ENCODE measurements around the gene CDK6. TPM values are rescaled to one million over a fixed set of nuclear protein-coding genes. Genes with fewer than 3 reads are reported as not detected.

CDK6 gene
- total RNA-seq, 4 donors from 2014 or later: 12.9 to 32.7 (median 21.6) TPM

GRCh38 chr7:92641921-92642511, 194.4 kb downstream of the CDK6 start:
- WGBS, 2 donors (ENCODE audit: low coverage in 1 of 2): 62 to 90% methylated on average over 2 to 4 of the region's 4 CpGs
- in situ Hi-C loops (cut with MboI; ENCODE audit: low pct_ligation_motif_present in 1 of 4, low pct_unique_long_range_greater_than_20kb in 1 of 4, low sequenced_read_pairs in 3 of 4) (no loop called here), intact Hi-C loops (cut with DNase I; ENCODE audit: low total_unique reads) (no loop called here)
- H3K4me3 ChIP-seq: no peak overlapping the region
- H3K27me3 ChIP-seq: no peaks in the 10 kb centered on the region
- DNase-seq: no peak
- H3K4me1 ChIP-seq: peaks cover 2 to 42% (median 24%) of the 10 kb centered on the region in 4 donors
- H3K9me3 ChIP-seq: no peaks in the 10 kb centered on the region
- H3K36me3 ChIP-seq: no peaks in the 10 kb centered on the region
- TF ChIP-seq POLR2A (IDR thresholded peaks at IDR 0.05) (no peak), EP300 (IDR thresholded peaks at IDR 0.05; ENCODE audit: low read depth) (no peak), CTCF (IDR thresholded peaks at IDR 0.05) (no peak), POLR2AphosphoS5 (IDR thresholded peaks at IDR 0.05) (no peak)
- peak overlapping the region in 1 of 4 donors; percentile 8 for H3K27ac ChIP-seq

DNA sequence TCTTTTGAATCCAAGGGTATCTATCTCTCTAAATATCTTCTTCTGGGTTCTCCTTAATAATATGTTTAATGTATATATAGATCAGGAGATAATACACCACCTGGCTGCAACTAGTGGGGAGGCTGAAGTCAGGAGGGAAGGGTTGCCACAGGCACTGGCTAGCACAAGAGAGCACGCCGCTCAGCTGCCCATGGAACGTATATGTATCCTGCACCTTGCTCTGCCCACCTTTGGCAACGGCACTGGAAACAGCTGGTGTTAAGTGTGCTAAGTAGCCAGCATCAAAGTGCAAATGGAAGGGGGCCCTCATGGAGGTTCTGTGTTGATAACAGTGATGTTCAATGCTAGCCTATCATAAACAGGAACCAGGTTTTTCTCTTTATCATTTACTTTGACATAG, 196.4 kb downstream of the CDK6 start:
- H3K27me3 ChIP-seq: no peaks in the 10 kb centered on the region
- TF ChIP-seq CTCF (IDR thresholded peaks at IDR 0.05) (no peak), POLR2A (IDR thresholded peaks at IDR 0.05) (no peak), EP300 (IDR thresholded peaks at IDR 0.05; ENCODE audit: low read depth) (no peak), POLR2AphosphoS5 (IDR thresholded peaks at IDR 0.05) (no peak)
- H3K36me3 ChIP-seq: no peaks in the 10 kb centered on the region
- peaks cover 5 to 39% (median 16%) of the 10 kb centered on the region in 4 donors for H3K4me1 ChIP-seq
- H3K4me3 ChIP-seq: no peak overlapping the region
- H3K27ac ChIP-seq: no peak overlapping the region
- intact Hi-C loops (cut with DNase I; ENCODE audit: low total_unique reads): no loop called here
- no peak for DNase-seq
- H3K9me3 ChIP-seq: no peaks in the 10 kb centered on the region
- in situ Hi-C loops (cut with MboI; ENCODE audit: low pct_ligation_motif_present in 1 of 4, low pct_unique_long_range_greater_than_20kb in 1 of 4, low sequenced_read_pairs in 3 of 4): loop anchor here in 1 of 4 donors (10.0 kb wide), 1 partner anchor 45 kb away; no protein-coding TSS in a partner anchor
- WGBS, 2 donors (ENCODE audit: low coverage in 1 of 2): 91 to 92% methylated on average over 3 to 4 of the region's 4 CpGs

GRCh38 chr7:92639213-92639896, 197.0 kb downstream of the CDK6 start:
- Histone ChIP-seq H3K4me3 (no peak overlapping the region), H3K27ac (no peak overlapping the region), H3K27me3 (no peaks in the 10 kb centered on the region), H3K9me3 (no peaks in the 10 kb centered on the region), H3K4me1 (peaks cover 10 to 39% (median 16%) of the 10 kb centered on the region in 4 donors), H3K36me3 (no peaks in the 10 kb centered on the region)
- intact Hi-C loops (cut with DNase I; ENCODE audit: low total_unique reads): no loop called here
- in situ Hi-C loops (cut with MboI; ENCODE audit: low pct_ligation_motif_present in 1 of 4, low pct_unique_long_range_greater_than_20kb in 1 of 4, low sequenced_read_pairs in 3 of 4): loop anchor here in 1 of 4 donors (10.0 kb wide), 1 partner anchor 45 kb away; no protein-coding TSS in a partner anchor
- WGBS, 2 donors (ENCODE audit: low coverage in 1 of 2): 62 to 72% methylated on average over 7 to 9 of the region's 9 CpGs
- DNase-seq: no peak
- TF ChIP-seq CTCF (IDR thresholded peaks at IDR 0.05) (no peak), POLR2A (IDR thresholded peaks at IDR 0.05) (no peak), POLR2AphosphoS5 (IDR thresholded peaks at IDR 0.05) (no peak), EP300 (IDR thresholded peaks at IDR 0.05; ENCODE audit: low read depth) (no peak)

DNA sequence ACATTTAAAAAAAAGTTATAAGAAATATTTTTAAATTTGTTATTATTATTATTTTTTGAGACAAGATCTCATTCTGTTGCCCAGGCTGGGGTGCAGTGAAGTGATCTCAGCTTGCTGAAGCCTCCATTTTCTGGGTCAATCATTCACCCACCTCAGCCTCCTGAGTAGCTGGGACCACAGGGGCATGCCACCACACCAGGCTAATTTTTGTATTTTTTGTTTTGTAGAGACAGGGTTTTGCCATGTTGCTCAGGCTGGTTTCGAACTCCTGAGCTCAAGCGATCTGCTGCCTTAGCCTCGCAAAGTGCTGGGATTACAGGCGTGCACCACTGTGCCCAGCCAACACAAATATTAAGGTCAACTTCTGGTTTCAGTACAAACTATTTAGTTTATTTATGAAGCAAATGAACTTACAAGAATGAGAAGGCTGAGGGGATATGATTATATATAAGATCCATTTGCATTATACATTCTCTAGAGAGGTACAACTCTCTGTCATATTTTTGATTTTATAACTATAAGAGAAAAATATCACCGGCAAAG, 200.3 kb downstream of the CDK6 start:
- 90 to 93% methylated on average over 2 to 5 of the region's 5 CpGs for WGBS, 2 donors (ENCODE audit: low coverage in 1 of 2)
- peaks cover 21 to 51% (median 29%) of the 10 kb centered on the region in 4 donors for H3K4me1 ChIP-seq
- H3K27me3 ChIP-seq: no peaks in the 10 kb centered on the region
- no peak overlapping the region for H3K4me3 ChIP-seq
- H3K27ac ChIP-seq: peak overlapping the region in 2 of 4 donors; percentile 7 to 77
- no peak for TF ChIP-seq EP300 (IDR thresholded peaks at IDR 0.05; ENCODE audit: low read depth)
- TF ChIP-seq POLR2AphosphoS5 (IDR thresholded peaks at IDR 0.05): no peak
- TF ChIP-seq POLR2A (IDR thresholded peaks at IDR 0.05): no peak
- TF ChIP-seq CTCF (IDR thresholded peaks at IDR 0.05): no peak
- no peaks in the 10 kb centered on the region for H3K9me3 ChIP-seq
- in situ Hi-C loops (cut with MboI; ENCODE audit: low pct_ligation_motif_present in 1 of 4, low pct_unique_long_range_greater_than_20kb in 1 of 4, low sequenced_read_pairs in 3 of 4): loop anchor here in 1 of 4 donors (10.0 kb wide), 1 partner anchor 49 kb away; no protein-coding TSS in a partner anchor
- DNase-seq: no peak
- intact Hi-C loops (cut with DNase I; ENCODE audit: low total_unique reads): no loop called here
- H3K36me3 ChIP-seq: no peaks in the 10 kb centered on the region

Measured in transverse colon (tissue), 4 donors.